Liver (tissue), 9 donors: ENCODE data around the gene MR1. TPM values are rescaled to one million over a fixed set of nuclear protein-coding genes. Genes with fewer than 3 reads are reported as not detected.

Source experiments
- DNase-seq: peaks from one replicate; pipeline ENCODE4 v3.0.0-alpha.2; 2017; ENCODE audit warnings: low spot score
- H3K27ac ChIP-seq, 2 donors: one replicate each; pipeline ENCODE4 v1.7.0; 2013; ENCODE audit warnings: inconsistent platforms in 2 of 2, low read length in 2 of 2, control low read depth in 1 of 2, low read depth in 1 of 2, mild to moderate bottlenecking in 1 of 2
- H3K27me3 ChIP-seq, 4 donors: one replicate each; pipeline versions ENCODE4 v1.6.1 to v1.7.0; 2013; ENCODE audit warnings: low read length in 3 of 4, inconsistent platforms in 1 of 4, mild to moderate bottlenecking in 1 of 4, moderate library complexity in 1 of 4; ENCODE audit not compliant: control insufficient read depth in 4 of 4, insufficient read depth in 4 of 4
- H3K36me3 ChIP-seq, 4 donors: one replicate each; pipeline versions ENCODE4 v1.6.1 to v1.7.0; 2013; ENCODE audit warnings: low read length in 3 of 4, mild to moderate bottlenecking in 3 of 4, low read depth in 1 of 4, moderate library complexity in 1 of 4; ENCODE audit not compliant: control insufficient read depth in 4 of 4, insufficient read depth in 3 of 4
- H3K4me1 ChIP-seq, 4 donors: one replicate each; pipeline versions ENCODE4 v1.6.1 to v1.7.0; 2013; ENCODE audit warnings: low read length in 3 of 4, mild to moderate bottlenecking in 3 of 4, moderate library complexity in 1 of 4; ENCODE audit not compliant: control insufficient read depth in 4 of 4, insufficient read depth in 4 of 4
- H3K4me3 ChIP-seq, 3 donors: one replicate each; pipeline versions ENCODE4 v1.6.1 to v1.7.0; 2013; ENCODE audit warnings: low read length in 3 of 3, control low read depth in 1 of 3, low read depth in 1 of 3, mild to moderate bottlenecking in 1 of 3
- H3K9ac ChIP-seq, 2 donors: one replicate each; pipeline ENCODE4 v1.7.0; 2013; ENCODE audit warnings: low read length in 2 of 2, mild to moderate bottlenecking in 2 of 2, moderate library complexity in 2 of 2, control low read depth in 1 of 2, low read depth in 1 of 2
- H3K9me3 ChIP-seq, 4 donors: one replicate each; pipeline versions ENCODE4 v1.6.1 to v1.7.0; 2013; ENCODE audit warnings: low read length in 3 of 4; ENCODE audit not compliant: control insufficient read depth in 4 of 4
- ATF3 ChIP-seq: IDR thresholded peaks from 2 replicates; pipeline ENCODE4 v1.6.1; 2016; ENCODE audit warnings: antibody characterized with exemption
- EGR1 ChIP-seq, 2 donors: IDR thresholded peaks; 2 replicates each; pipeline ENCODE4 v1.6.1; 2016 to 2018; ENCODE audit warnings: antibody characterized with exemption in 2 of 2, low read depth in 2 of 2
- FOXA1 ChIP-seq: IDR thresholded peaks from 2 replicates; pipeline ENCODE4 v1.6.1; 2016; ENCODE audit warnings: antibody characterized with exemption
- FOXA2 ChIP-seq: IDR thresholded peaks from 2 replicates; pipeline ENCODE4 v1.6.1; 2016; ENCODE audit warnings: antibody characterized with exemption
- GABPA ChIP-seq, 2 donors: IDR thresholded peaks in 1 of 2; conservative IDR thresholded peaks in 1 of 2; 2 replicates each; pipeline ENCODE4 v1.6.1; 2016; ENCODE audit warnings: antibody characterized with exemption in 2 of 2, mild to moderate bottlenecking in 1 of 2, moderate library complexity in 1 of 2
- HNF4A ChIP-seq, 2 donors: conservative IDR thresholded peaks; 2 replicates each; pipeline ENCODE4 v1.6.1; 2016; ENCODE audit warnings: antibody characterized with exemption in 2 of 2, mild to moderate bottlenecking in 2 of 2
- HNF4G ChIP-seq: IDR thresholded peaks from 2 replicates; pipeline ENCODE4 v1.6.1; 2016; ENCODE audit warnings: antibody characterized with exemption
- JUND ChIP-seq, 2 donors: IDR thresholded peaks; 2 replicates each; pipeline ENCODE4 v1.6.1; 2016; ENCODE audit warnings: antibody characterized with exemption in 2 of 2
- MAX ChIP-seq: IDR thresholded peaks from 2 replicates; pipeline ENCODE4 v1.6.1; 2016; ENCODE audit warnings: antibody characterized with exemption
- NR2F2 ChIP-seq: IDR thresholded peaks from 2 replicates; pipeline ENCODE4 v1.6.1; 2016; ENCODE audit warnings: antibody characterized with exemption
- RAD21 ChIP-seq, 2 donors: IDR thresholded peaks; 2 replicates each; pipeline ENCODE4 v1.6.1; 2016; ENCODE audit warnings: antibody characterized with exemption in 2 of 2, mild to moderate bottlenecking in 2 of 2
- RXRA ChIP-seq, 2 donors: IDR thresholded peaks; 2 replicates each; pipeline ENCODE4 v1.6.1; 2017 to 2018; ENCODE audit warnings: antibody characterized with exemption in 2 of 2, mild to moderate bottlenecking in 1 of 2
- SP1 ChIP-seq: IDR thresholded peaks from 2 replicates; pipeline ENCODE4 v1.6.1; 2018; ENCODE audit warnings: antibody characterized with exemption, mild to moderate bottlenecking
- TAF1 ChIP-seq: conservative IDR thresholded peaks from 2 replicates; pipeline ENCODE4 v1.6.1; 2016; ENCODE audit warnings: antibody characterized with exemption, mild to moderate bottlenecking
- YY1 ChIP-seq: IDR thresholded peaks from 2 replicates; pipeline ENCODE4 v1.6.1; 2016; ENCODE audit warnings: antibody characterized with exemption, mild to moderate bottlenecking
- WGBS: extraction: QIAGEN DNeasy Blood & Tissue Kit; methylation state at CpG from one replicate; pipeline ENCODE4 v1.1.7; 2013; 5-methylcytosine and 5-hydroxymethylcytosine counted together
- polyA plus RNA-seq, 2 donors: library from polyadenylated mRNA; stranded (reverse) in 1 of 2; unstranded in 1 of 2; fragments of 200-250 nt in 1 of 2; fragments of >200 nt in 1 of 2; fragmentation: Nextera tagmentation in 1 of 2; extraction: Ambion mirVana in 1 of 2; gene quantifications; one replicate each; pipeline versions ENCODE4 v1.2.1 to v1.2.3, GENCODE V29; 2013 to 2015
- total RNA-seq, 2 donors: library from RNA; depleted of rRNA; stranded (reverse); fragments of >200 nt; gene quantifications; one replicate each; pipeline ENCODE4 v1.2.3, GENCODE V29; 2014
- TF ChIP-seq, protein P1 (sequence below): IDR thresholded peaks from 2 replicates; pipeline ENCODE4 v1.6.1; 2016; ENCODE audit warnings: antibody characterized with exemption, mild to moderate bottlenecking
- TF ChIP-seq, protein P2 (sequence below): IDR thresholded peaks from 2 replicates; pipeline ENCODE4 v1.6.1; 2016; ENCODE audit warnings: antibody characterized with exemption
- TF ChIP-seq, protein P3 (sequence below): fragments of 150-350 bp; IDR thresholded peaks from 2 replicates; pipeline ENCODE4 v1.5.1; 2017; ENCODE audit warnings: improper control_type of control experiment, low read depth, low read length; ENCODE audit not compliant: missing input control
- donor health status: healthy.
- donor health status: healthy.
- donor health status: healthy.
- donor health status: healthy.
- donor health status: healthy.

MR1 gene
- total and polyA plus RNA-seq, 4 donors: 5.5 to 8.1 (median 6.1) TPM

- H3K9me3 ChIP-seq: no peaks in the 10 kb centered on the region
- DNase-seq: no peak
- H3K9ac ChIP-seq: no peak overlapping the region
- no peaks in the 10 kb centered on the region for H3K4me1 ChIP-seq
- no peaks in the 10 kb centered on the region for H3K27me3 ChIP-seq
- no peak overlapping the region for H3K4me3 ChIP-seq
- H3K36me3 ChIP-seq: no peaks in the 10 kb centered on the region
- TF ChIP-seq YY1 (no peak), NR2F2 (no peak), RAD21 (IDR thresholded peaks at IDR 0.05) (no peak), HNF4G (no peak), EGR1 (IDR thresholded peaks at IDR 0.05; ENCODE audit: low read depth in 2 of 2) (no peak)
- TF ChIP-seq, protein P1, sequence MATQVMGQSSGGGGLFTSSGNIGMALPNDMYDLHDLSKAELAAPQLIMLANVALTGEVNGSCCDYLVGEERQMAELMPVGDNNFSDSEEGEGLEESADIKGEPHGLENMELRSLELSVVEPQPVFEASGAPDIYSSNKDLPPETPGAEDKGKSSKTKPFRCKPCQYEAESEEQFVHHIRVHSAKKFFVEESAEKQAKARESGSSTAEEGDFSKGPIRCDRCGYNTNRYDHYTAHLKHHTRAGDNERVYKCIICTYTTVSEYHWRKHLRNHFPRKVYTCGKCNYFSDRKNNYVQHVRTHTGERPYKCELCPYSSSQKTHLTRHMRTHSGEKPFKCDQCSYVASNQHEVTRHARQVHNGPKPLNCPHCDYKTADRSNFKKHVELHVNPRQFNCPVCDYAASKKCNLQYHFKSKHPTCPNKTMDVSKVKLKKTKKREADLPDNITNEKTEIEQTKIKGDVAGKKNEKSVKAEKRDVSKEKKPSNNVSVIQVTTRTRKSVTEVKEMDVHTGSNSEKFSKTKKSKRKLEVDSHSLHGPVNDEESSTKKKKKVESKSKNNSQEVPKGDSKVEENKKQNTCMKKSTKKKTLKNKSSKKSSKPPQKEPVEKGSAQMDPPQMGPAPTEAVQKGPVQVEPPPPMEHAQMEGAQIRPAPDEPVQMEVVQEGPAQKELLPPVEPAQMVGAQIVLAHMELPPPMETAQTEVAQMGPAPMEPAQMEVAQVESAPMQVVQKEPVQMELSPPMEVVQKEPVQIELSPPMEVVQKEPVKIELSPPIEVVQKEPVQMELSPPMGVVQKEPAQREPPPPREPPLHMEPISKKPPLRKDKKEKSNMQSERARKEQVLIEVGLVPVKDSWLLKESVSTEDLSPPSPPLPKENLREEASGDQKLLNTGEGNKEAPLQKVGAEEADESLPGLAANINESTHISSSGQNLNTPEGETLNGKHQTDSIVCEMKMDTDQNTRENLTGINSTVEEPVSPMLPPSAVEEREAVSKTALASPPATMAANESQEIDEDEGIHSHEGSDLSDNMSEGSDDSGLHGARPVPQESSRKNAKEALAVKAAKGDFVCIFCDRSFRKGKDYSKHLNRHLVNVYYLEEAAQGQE: no peak
- 86% methylated on average over 3 of the region's 3 CpGs for WGBS
- no peak overlapping the region for H3K27ac ChIP-seq
Measured at GRCh38 chr1:181076852-181077251, 43.1 kb downstream of the MR1 start.

- Histone ChIP-seq H3K36me3 (no peaks in the 10 kb centered on the region), H3K9ac (no peak overlapping the region), H3K4me1 (no peaks in the 10 kb centered on the region), H3K27ac (no peak overlapping the region), H3K4me3 (no peak overlapping the region), H3K27me3 (no peaks in the 10 kb centered on the region), H3K9me3 (no peaks in the 10 kb centered on the region)
- WGBS: 90% methylated on average over 7 of the region's 7 CpGs
- no peak for DNase-seq
- TF ChIP-seq EGR1 (IDR thresholded peaks at IDR 0.05; ENCODE audit: low read depth in 2 of 2) (no peak), TAF1 (no peak), HNF4G (no peak), HNF4A (conservative IDR thresholded peaks at IDR 0.05) (no peak), RAD21 (IDR thresholded peaks at IDR 0.05) (no peak), FOXA2 (no peak), GABPA (IDR thresholded peaks at IDR 0.05 in 1 of 2, conservative IDR thresholded peaks at IDR 0.05 in 1 of 2) (no peak), SP1 (no peak), YY1 (no peak), FOXA1 (no peak), ATF3 (no peak), NR2F2 (no peak), JUND (IDR thresholded peaks at IDR 0.05) (no peak), RXRA (IDR thresholded peaks at IDR 0.05) (no peak), MAX (no peak)
- TF ChIP-seq, protein P2, sequence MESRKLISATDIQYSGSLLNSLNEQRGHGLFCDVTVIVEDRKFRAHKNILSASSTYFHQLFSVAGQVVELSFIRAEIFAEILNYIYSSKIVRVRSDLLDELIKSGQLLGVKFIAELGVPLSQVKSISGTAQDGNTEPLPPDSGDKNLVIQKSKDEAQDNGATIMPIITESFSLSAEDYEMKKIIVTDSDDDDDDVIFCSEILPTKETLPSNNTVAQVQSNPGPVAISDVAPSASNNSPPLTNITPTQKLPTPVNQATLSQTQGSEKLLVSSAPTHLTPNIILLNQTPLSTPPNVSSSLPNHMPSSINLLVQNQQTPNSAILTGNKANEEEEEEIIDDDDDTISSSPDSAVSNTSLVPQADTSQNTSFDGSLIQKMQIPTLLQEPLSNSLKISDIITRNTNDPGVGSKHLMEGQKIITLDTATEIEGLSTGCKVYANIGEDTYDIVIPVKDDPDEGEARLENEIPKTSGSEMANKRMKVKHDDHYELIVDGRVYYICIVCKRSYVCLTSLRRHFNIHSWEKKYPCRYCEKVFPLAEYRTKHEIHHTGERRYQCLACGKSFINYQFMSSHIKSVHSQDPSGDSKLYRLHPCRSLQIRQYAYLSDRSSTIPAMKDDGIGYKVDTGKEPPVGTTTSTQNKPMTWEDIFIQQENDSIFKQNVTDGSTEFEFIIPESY: no peak
- TF ChIP-seq, protein P1: no peak
- TF ChIP-seq, protein P3, sequence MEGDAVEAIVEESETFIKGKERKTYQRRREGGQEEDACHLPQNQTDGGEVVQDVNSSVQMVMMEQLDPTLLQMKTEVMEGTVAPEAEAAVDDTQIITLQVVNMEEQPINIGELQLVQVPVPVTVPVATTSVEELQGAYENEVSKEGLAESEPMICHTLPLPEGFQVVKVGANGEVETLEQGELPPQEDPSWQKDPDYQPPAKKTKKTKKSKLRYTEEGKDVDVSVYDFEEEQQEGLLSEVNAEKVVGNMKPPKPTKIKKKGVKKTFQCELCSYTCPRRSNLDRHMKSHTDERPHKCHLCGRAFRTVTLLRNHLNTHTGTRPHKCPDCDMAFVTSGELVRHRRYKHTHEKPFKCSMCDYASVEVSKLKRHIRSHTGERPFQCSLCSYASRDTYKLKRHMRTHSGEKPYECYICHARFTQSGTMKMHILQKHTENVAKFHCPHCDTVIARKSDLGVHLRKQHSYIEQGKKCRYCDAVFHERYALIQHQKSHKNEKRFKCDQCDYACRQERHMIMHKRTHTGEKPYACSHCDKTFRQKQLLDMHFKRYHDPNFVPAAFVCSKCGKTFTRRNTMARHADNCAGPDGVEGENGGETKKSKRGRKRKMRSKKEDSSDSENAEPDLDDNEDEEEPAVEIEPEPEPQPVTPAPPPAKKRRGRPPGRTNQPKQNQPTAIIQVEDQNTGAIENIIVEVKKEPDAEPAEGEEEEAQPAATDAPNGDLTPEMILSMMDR: no peak
Measured at GRCh38 chr1:181077576-181078242, 43.9 kb downstream of the MR1 start.
